Measurements from ENCODE around the gene PROC.

Gene PROC

DNA sequence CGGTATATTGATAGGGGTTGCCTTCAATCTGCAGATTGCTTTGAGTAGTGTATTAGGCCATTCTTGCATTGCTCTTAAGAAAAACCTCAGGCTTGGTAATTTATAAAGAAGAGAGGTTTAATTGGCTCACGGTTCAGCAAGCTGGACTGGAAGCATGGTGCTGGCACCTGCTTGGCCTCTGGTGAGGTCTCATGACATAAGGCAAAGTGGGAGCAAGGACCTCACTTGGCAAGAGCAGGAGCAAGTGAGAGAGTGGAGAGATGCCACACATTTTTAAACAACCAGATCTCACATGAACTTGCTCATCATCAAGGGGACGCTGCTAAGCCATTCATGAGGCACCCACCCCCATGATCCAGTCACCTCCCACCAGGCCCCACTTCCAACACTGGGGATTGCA, 35.4 kb upstream of the PROC start:
- DNase-seq (no peak), ATAC-seq (ENCODE audit: insufficient read depth, low read depth) (no peak)
- Histone ChIP-seq H3K27ac (ENCODE audit: low read length) (no peak overlapping the region), H3K4me2 (ENCODE audit: insufficient read depth, low read length) (no peak overlapping the region; the same call in 1 of the 2 replicates), H3K9me3 (ENCODE audit: insufficient read depth, low read length, severe bottlenecking) (no peaks in the 10 kb centered on the region), H3K4me1 (ENCODE audit: insufficient read depth, low read length) (peaks cover 26% of the 10 kb centered on the region), H3K79me2 (ENCODE audit: insufficient read depth, low read length) (peaks cover 97% of the 10 kb centered on the region), H3K4me3 (ENCODE audit: low read depth in 1 of 2, low read length in 2 of 2) (no peak overlapping the region), H3K36me3 (ENCODE audit: insufficient read depth, low read length) (peaks cover 8% of the 10 kb centered on the region), H4K20me1 (ENCODE audit: insufficient read depth, low read length) (peaks cover 36% of the 10 kb centered on the region), H2AFZ (ENCODE audit: low read depth, low read length) (no peak overlapping the region), H3K27me3 (ENCODE audit: insufficient read depth, low read length, poor library complexity) (no peaks in the 10 kb centered on the region), H3K9ac (ENCODE audit: low read depth, low read length) (no peak overlapping the region)
- no peak for TF ChIP-seq EZH2 (IDR thresholded peaks at IDR 0.05; ENCODE audit: borderline replicate concordance, low read depth, low read length, severe bottlenecking)
- TF ChIP-seq, protein P1, sequence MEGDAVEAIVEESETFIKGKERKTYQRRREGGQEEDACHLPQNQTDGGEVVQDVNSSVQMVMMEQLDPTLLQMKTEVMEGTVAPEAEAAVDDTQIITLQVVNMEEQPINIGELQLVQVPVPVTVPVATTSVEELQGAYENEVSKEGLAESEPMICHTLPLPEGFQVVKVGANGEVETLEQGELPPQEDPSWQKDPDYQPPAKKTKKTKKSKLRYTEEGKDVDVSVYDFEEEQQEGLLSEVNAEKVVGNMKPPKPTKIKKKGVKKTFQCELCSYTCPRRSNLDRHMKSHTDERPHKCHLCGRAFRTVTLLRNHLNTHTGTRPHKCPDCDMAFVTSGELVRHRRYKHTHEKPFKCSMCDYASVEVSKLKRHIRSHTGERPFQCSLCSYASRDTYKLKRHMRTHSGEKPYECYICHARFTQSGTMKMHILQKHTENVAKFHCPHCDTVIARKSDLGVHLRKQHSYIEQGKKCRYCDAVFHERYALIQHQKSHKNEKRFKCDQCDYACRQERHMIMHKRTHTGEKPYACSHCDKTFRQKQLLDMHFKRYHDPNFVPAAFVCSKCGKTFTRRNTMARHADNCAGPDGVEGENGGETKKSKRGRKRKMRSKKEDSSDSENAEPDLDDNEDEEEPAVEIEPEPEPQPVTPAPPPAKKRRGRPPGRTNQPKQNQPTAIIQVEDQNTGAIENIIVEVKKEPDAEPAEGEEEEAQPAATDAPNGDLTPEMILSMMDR (IDR thresholded peaks at IDR 0.05; ENCODE audit: borderline replicate concordance, extremely low read depth, low read length, poor library complexity, severe bottlenecking), result no peak

DNA sequence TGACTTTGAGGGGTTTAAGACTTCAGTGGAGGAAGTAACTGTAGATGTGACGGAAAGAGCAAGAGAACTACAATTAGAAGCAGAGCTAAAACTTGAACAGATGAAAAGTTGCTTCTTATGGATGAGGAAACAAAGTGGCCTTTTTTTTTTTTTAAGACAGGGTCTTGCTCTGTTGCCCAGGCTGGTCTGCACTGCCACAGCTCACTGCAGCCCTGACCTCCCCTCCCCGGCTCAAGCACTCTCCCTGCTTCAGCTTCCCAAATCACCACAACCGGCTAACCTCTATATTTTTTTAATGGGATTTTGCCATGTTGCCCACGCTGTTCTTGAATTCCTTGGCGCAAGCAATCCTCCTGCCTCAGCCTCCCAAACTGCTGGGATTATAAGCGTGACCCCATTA, 33.7 kb upstream of the PROC start:
- peaks cover 35% of the 10 kb centered on the region for H3K4me1 ChIP-seq (ENCODE audit: insufficient read depth, low read length)
- H3K4me3 ChIP-seq (ENCODE audit: low read depth in 1 of 2, low read length in 2 of 2), result no peak overlapping the region
- no peak overlapping the region for H2AFZ ChIP-seq (ENCODE audit: low read depth, low read length)
- H3K4me2 ChIP-seq (ENCODE audit: insufficient read depth, low read length), result peak overlapping the region; percentile 19; the same call in 1 of the 2 replicates
- H3K36me3 ChIP-seq (ENCODE audit: insufficient read depth, low read length), result peaks cover 8% of the 10 kb centered on the region
- H3K9me3 ChIP-seq (ENCODE audit: insufficient read depth, low read length, severe bottlenecking), result no peaks in the 10 kb centered on the region
- no peaks in the 10 kb centered on the region for H3K27me3 ChIP-seq (ENCODE audit: insufficient read depth, low read length, poor library complexity)
- H3K27ac ChIP-seq (ENCODE audit: low read length), result no peak overlapping the region
- ATAC-seq (ENCODE audit: insufficient read depth, low read depth), result no peak
- H4K20me1 ChIP-seq (ENCODE audit: insufficient read depth, low read length), result peaks cover 36% of the 10 kb centered on the region
- DNase-seq, result no peak
- H3K79me2 ChIP-seq (ENCODE audit: insufficient read depth, low read length), result peaks cover 80% of the 10 kb centered on the region
- TF ChIP-seq EZH2 (IDR thresholded peaks at IDR 0.05; ENCODE audit: borderline replicate concordance, low read depth, low read length, severe bottlenecking), result no peak
- no peak overlapping the region for H3K9ac ChIP-seq (ENCODE audit: low read depth, low read length)

DNA sequence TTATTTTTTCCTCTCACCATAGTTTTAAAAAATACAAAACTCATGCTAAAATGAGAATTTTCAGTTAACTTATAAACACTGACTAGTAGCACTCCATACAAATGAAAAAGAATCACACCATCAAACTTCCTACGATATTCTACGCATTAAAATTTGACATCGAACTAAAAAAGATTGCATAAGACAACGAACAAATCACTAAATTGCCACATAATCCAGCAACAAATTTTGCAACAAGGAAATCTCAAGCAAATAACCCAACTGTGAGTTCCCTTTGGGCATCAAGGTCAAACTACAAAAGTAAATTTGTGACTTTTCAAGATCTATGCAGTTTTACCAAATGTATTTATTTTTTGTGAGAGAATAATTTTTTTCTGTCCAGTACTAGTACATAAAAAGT, 32.0 kb upstream of the PROC start:
- Histone ChIP-seq H3K27me3 (ENCODE audit: insufficient read depth, low read length, poor library complexity) (no peaks in the 10 kb centered on the region), H3K9ac (ENCODE audit: low read depth, low read length) (peak overlapping the region; percentile 99), H2AFZ (ENCODE audit: low read depth, low read length) (no peak overlapping the region), H3K4me3 (ENCODE audit: low read depth in 1 of 2, low read length in 2 of 2) (peak overlapping the region; percentile 61 to 82; a peak in 3 of 4 replicates), H3K27ac (ENCODE audit: low read length) (no peak overlapping the region; the same call in 1 of the 2 replicates), H3K36me3 (ENCODE audit: insufficient read depth, low read length) (peaks cover 8% of the 10 kb centered on the region), H3K9me3 (ENCODE audit: insufficient read depth, low read length, severe bottlenecking) (no peaks in the 10 kb centered on the region), H3K4me2 (ENCODE audit: insufficient read depth, low read length) (peak overlapping the region; percentile 74), H3K4me1 (ENCODE audit: insufficient read depth, low read length) (peaks cover 41% of the 10 kb centered on the region), H4K20me1 (ENCODE audit: insufficient read depth, low read length) (peaks cover 34% of the 10 kb centered on the region), H3K79me2 (ENCODE audit: insufficient read depth, low read length) (peaks cover 63% of the 10 kb centered on the region)
- ATAC-seq (ENCODE audit: insufficient read depth, low read depth), result no peak
- no peak for DNase-seq
- no peak for TF ChIP-seq EZH2 (IDR thresholded peaks at IDR 0.05; ENCODE audit: borderline replicate concordance, low read depth, low read length, severe bottlenecking)
- TF ChIP-seq, protein P1 (IDR thresholded peaks at IDR 0.05; ENCODE audit: borderline replicate concordance, extremely low read depth, low read length, poor library complexity, severe bottlenecking), result no peak

DNA sequence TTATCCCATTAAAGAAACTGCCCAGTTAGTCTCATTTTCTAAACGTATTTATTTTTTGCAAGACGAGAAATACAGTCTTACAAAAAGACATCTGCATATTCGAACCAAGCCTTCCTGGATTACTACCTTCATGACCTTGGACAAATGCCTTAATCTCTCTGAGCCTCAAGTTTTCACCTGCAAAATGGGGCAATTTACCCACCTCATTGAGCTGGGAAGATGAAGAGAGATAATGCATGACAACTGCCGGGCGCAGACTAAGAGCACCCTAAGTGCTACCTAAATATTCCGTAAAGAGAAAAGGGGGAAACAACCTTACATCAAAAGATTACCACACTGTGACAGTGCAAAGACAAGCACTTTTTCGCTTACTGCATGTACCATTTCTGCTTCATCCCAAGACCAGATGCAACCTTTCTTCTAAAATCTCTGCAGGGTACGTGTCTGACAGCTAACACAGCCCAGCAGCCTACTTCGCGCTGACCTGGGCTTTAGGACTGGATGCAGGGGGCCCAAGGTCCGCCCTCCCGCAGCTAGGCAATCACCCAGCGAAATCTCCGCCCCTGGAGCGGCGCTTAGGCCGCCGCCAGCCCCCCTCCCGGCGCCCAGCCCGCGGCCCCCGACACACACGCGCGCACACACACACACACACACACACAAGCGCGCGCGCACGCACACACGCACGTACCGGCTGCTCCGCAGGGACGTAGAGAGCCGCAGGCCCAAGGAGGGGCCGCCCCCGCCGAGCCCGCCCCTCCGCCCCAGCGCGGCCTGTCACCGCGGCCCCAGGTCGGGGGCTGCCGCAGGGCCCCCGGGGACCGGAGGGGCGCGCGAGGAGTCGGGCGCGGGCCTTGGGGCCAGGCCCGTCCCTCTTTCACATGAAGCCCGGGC, 31.2 kb upstream of the PROC start:
- Histone ChIP-seq H3K9ac (ENCODE audit: low read depth, low read length) (peak overlapping the region; percentile 99), H3K9me3 (ENCODE audit: insufficient read depth, low read length, severe bottlenecking) (no peaks in the 10 kb centered on the region), H3K4me1 (ENCODE audit: insufficient read depth, low read length) (peaks cover 41% of the 10 kb centered on the region), H3K4me2 (ENCODE audit: insufficient read depth, low read length) (peak overlapping the region; percentile 74), H3K27me3 (ENCODE audit: insufficient read depth, low read length, poor library complexity) (no peaks in the 10 kb centered on the region), H3K79me2 (ENCODE audit: insufficient read depth, low read length) (peaks cover 55% of the 10 kb centered on the region), H3K27ac (ENCODE audit: low read length) (peak overlapping the region; percentile 90), H3K4me3 (ENCODE audit: low read depth in 1 of 2, low read length in 2 of 2) (peak overlapping the region; percentile 78 to 82), H4K20me1 (ENCODE audit: insufficient read depth, low read length) (peaks cover 34% of the 10 kb centered on the region), H3K36me3 (ENCODE audit: insufficient read depth, low read length) (peaks cover 8% of the 10 kb centered on the region), H2AFZ (ENCODE audit: low read depth, low read length) (peak overlapping the region; percentile 83)
- TF ChIP-seq, protein P1 (IDR thresholded peaks at IDR 0.05; ENCODE audit: borderline replicate concordance, extremely low read depth, low read length, poor library complexity, severe bottlenecking), result no peak
- TF ChIP-seq EZH2 (IDR thresholded peaks at IDR 0.05; ENCODE audit: borderline replicate concordance, low read depth, low read length, severe bottlenecking), result no peak
- ATAC-seq (ENCODE audit: insufficient read depth, low read depth) (peak; percentile 84), DNase-seq (peak; percentile 87)

Measured in DND-41 (cell line).